GM18951 (cell line): ENCODE data around the gene SAP30L.

Experiments used
- POLR2A ChIP-seq: IDR thresholded peaks from 4 replicates; pipeline ENCODE4 v1.6.1; 2011; ENCODE audit warnings: mild to moderate bottlenecking; ENCODE audit not compliant: insufficient read length, insufficient read depth; ENCODE audit errors: extremely low read depth
- in situ Hi-C: fragments of 300-500 bp; cut with MboI; formaldehyde crosslinking; loops from one replicate; pipeline ENCODE4 v1.12.0; 2022; ENCODE audit warnings: low sequenced_read_pairs, mixed read lengths, inconsistent platforms; ENCODE audit not compliant: unreplicated experiment

SAP30L gene

GRCh38 chr5:154409230-154409840 is 36.5 kb upstream of the SAP30L start:
- no peak for TF ChIP-seq POLR2A
- in situ Hi-C loops: loop anchor here (10.0 kb wide), 1 partner anchor 215 kb away; the partner anchor contains the start of gene GALNT10

- in situ Hi-C loops: loop anchor here (5.0 kb wide), 1 partner anchor 333 kb away; no protein-coding TSS in a partner anchor
- TF ChIP-seq POLR2A: no peak
These were observed 35.8 kb upstream of the SAP30L start for GRCh38 chr5:154410008-154410407.

GRCh38 chr5:154410786-154411185 is 35.0 kb upstream of the SAP30L start:
- in situ Hi-C loops: loop anchor here (5.0 kb wide), 1 partner anchor 333 kb away; no protein-coding TSS in a partner anchor
- TF ChIP-seq POLR2A: no peak

- TF ChIP-seq POLR2A: no peak
- in situ Hi-C loops: loop anchor here (5.0 kb wide), 1 partner anchor 334 kb away; no protein-coding TSS in a partner anchor
These were observed 34.5 kb upstream of the SAP30L start for GRCh38 chr5:154411338-154411737.

- TF ChIP-seq POLR2A: no peak
- in situ Hi-C loops: loop anchor here (5.0 kb wide), 1 partner anchor 335 kb away; no protein-coding TSS in a partner anchor
These were observed 33.5 kb upstream of the SAP30L start for GRCh38 chr5:154412316-154412715.

- no peak for TF ChIP-seq POLR2A
- in situ Hi-C loops: loop anchor here (5.0 kb wide), 1 partner anchor 336 kb away; no protein-coding TSS in a partner anchor
These were observed 32.9 kb upstream of the SAP30L start for GRCh38 chr5:154412925-154413324.

- no peak for TF ChIP-seq POLR2A
- in situ Hi-C loops: no loop called here
These were observed 30.7 kb upstream of the SAP30L start for GRCh38 chr5:154415114-154415513.

- in situ Hi-C loops: no loop called here
- TF ChIP-seq POLR2A: no peak
These were observed 27.4 kb upstream of the SAP30L start for GRCh38 chr5:154418344-154418820.

GRCh38 chr5:154419236-154419635 is 26.6 kb upstream of the SAP30L start:
- in situ Hi-C loops: no loop called here
- TF ChIP-seq POLR2A: no peak

GRCh38 chr5:154421868-154422267 is 23.9 kb upstream of the SAP30L start:
- in situ Hi-C loops: no loop called here
- TF ChIP-seq POLR2A: no peak

GRCh38 chr5:154422298-154422697 is 23.5 kb upstream of the SAP30L start:
- in situ Hi-C loops: no loop called here
- TF ChIP-seq POLR2A: no peak

GRCh38 chr5:154428208-154428607 is 17.6 kb upstream of the SAP30L start:
- no peak for TF ChIP-seq POLR2A
- in situ Hi-C loops: no loop called here

- TF ChIP-seq POLR2A: no peak
- in situ Hi-C loops: no loop called here
These were observed 16.5 kb upstream of the SAP30L start for GRCh38 chr5:154429341-154429740.

GRCh38 chr5:154430466-154430865 is 15.3 kb upstream of the SAP30L start:
- TF ChIP-seq POLR2A: no peak
- in situ Hi-C loops: no loop called here
